Middle frontal gyrus (tissue), 1 donor: ENCODE results near the gene LHFPL2.

ENCODE experiments used
- DNase-seq: peaks from one replicate; pipeline ENCODE4 v3.0.0-alpha.2; 2015; ENCODE audit warnings: low spot score; ENCODE audit errors: extremely low spot score

The LHFPL2 gene

GRCh38 chr5:78570646-78571045 is 77.9 kb downstream of the LHFPL2 start:
- DNase-seq, result no peak

- peak; percentile 9 for DNase-seq
Observed at GRCh38 chr5:78569441-78569840, 79.1 kb downstream of the LHFPL2 start.

- no peak for DNase-seq
Observed at GRCh38 chr5:78568676-78569075, 79.9 kb downstream of the LHFPL2 start.

- no peak for DNase-seq
Observed at GRCh38 chr5:78568212-78568611, 80.4 kb downstream of the LHFPL2 start.

GRCh38 chr5:78567617-78568016 is 81.0 kb downstream of the LHFPL2 start:
- no peak for DNase-seq

- no peak for DNase-seq
Observed at GRCh38 chr5:78566747-78567425, 81.7 kb downstream of the LHFPL2 start.

- no peak for DNase-seq
Observed at GRCh38 chr5:78565395-78565794, 83.2 kb downstream of the LHFPL2 start.

- no peak for DNase-seq
Observed at GRCh38 chr5:78563621-78564020, 85.0 kb downstream of the LHFPL2 start.

GRCh38 chr5:78562714-78563330 is 85.8 kb downstream of the LHFPL2 start:
- no peak for DNase-seq

- DNase-seq, result no peak
Observed at GRCh38 chr5:78562001-78562400, 86.6 kb downstream of the LHFPL2 start.

- no peak for DNase-seq
Observed at GRCh38 chr5:78561261-78561660, 87.3 kb downstream of the LHFPL2 start.

- no peak for DNase-seq
Observed at GRCh38 chr5:78560000-78560855, 88.3 kb downstream of the LHFPL2 start.

GRCh38 chr5:78557601-78558000 is 91.0 kb downstream of the LHFPL2 start:
- DNase-seq, result no peak

GRCh38 chr5:78555870-78556269 is 92.7 kb downstream of the LHFPL2 start:
- DNase-seq, result no peak

- DNase-seq, result no peak
Observed at GRCh38 chr5:78554670-78555069, 93.9 kb downstream of the LHFPL2 start.

GRCh38 chr5:78553580-78554353 is 94.8 kb downstream of the LHFPL2 start:
- no peak for DNase-seq

GRCh38 chr5:78552729-78553342 is 95.7 kb downstream of the LHFPL2 start:
- DNase-seq, result no peak

- no peak for DNase-seq
Observed at GRCh38 chr5:78550891-78551290, 97.7 kb downstream of the LHFPL2 start.

- no peak for DNase-seq
Observed at GRCh38 chr5:78549043-78549442, 99.5 kb downstream of the LHFPL2 start.

- DNase-seq, result no peak
Observed at GRCh38 chr5:78547731-78548615, 100.6 kb downstream of the LHFPL2 start.
